LNCAP (cell line): ENCODE data around the gene CCND1.

Experiments
- TF ChIP-seq, protein P1 (sequence below): fragments of 450-650 bp; IDR thresholded peaks from 2 replicates; pipeline ENCODE4 v1.5.1; 2017; ENCODE audit warnings: mild to moderate bottlenecking

Gene CCND1

DNA sequence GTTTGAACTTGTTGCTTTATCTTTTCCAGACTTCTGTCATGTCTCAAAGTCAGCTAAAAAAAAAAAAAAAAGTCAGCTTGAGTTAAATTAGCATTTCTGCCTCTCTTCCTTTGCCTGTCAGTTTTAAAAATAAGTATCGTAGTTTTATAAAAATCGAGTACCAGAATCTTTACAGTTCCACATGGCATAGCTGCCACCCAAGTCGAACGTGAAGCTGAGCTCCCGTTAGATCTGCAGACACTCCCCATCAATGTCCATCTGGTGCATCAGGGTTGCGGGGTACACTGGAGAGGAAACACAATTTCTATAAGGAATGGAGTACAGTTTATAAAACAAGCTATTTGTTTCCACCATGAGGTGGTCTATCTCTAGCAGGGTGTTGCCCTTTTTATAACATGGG lies 41.0 kb upstream of the CCND1 start:
- TF ChIP-seq, protein P1, sequence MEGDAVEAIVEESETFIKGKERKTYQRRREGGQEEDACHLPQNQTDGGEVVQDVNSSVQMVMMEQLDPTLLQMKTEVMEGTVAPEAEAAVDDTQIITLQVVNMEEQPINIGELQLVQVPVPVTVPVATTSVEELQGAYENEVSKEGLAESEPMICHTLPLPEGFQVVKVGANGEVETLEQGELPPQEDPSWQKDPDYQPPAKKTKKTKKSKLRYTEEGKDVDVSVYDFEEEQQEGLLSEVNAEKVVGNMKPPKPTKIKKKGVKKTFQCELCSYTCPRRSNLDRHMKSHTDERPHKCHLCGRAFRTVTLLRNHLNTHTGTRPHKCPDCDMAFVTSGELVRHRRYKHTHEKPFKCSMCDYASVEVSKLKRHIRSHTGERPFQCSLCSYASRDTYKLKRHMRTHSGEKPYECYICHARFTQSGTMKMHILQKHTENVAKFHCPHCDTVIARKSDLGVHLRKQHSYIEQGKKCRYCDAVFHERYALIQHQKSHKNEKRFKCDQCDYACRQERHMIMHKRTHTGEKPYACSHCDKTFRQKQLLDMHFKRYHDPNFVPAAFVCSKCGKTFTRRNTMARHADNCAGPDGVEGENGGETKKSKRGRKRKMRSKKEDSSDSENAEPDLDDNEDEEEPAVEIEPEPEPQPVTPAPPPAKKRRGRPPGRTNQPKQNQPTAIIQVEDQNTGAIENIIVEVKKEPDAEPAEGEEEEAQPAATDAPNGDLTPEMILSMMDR, result no peak

DNA sequence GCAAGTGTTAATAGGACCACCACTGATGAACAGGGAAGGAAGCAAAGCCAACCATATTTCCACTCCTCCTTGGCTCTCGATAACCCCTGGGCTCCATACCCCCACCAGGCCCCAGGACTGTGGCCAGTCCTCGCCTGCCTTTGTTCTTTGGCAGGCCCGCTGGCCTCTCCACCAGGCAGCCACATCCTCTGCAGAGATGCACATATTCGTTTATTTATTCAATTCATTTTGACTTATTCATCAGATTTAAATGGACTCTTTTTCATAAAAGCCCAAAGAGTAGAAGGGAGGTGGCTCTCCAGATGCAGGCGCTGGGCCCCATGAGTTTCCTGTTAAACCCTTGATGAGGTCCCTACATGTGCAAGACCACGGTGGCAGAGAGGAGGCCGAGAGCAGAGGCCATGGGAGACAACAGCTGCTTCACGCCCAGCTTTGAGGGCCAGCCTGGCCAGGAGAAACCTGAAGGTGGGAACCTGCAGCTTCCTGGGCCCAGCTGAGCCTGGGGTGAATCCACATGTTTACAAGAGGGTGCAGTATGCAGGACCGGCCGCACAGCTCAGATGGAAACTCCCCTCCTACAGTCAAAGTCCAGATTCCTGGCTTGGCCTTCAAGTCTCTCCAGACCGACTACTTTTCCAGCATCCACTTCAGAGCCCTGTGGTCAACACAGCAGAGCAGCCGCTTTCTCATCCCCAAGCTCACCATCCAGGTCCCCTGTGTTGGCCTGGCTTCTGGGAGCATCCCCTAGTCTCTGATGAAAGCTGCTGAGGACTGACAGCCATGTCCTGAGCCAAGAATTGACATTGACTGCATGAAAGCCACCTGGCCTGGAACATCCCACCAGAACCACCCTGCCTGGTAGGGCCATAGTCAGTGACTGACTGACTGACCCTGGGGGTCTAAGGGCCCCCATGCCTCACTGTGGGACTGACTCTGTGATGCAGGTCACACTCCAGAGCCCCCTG lies 39.7 kb upstream of the CCND1 start:
- TF ChIP-seq, protein P1, result no peak

DNA sequence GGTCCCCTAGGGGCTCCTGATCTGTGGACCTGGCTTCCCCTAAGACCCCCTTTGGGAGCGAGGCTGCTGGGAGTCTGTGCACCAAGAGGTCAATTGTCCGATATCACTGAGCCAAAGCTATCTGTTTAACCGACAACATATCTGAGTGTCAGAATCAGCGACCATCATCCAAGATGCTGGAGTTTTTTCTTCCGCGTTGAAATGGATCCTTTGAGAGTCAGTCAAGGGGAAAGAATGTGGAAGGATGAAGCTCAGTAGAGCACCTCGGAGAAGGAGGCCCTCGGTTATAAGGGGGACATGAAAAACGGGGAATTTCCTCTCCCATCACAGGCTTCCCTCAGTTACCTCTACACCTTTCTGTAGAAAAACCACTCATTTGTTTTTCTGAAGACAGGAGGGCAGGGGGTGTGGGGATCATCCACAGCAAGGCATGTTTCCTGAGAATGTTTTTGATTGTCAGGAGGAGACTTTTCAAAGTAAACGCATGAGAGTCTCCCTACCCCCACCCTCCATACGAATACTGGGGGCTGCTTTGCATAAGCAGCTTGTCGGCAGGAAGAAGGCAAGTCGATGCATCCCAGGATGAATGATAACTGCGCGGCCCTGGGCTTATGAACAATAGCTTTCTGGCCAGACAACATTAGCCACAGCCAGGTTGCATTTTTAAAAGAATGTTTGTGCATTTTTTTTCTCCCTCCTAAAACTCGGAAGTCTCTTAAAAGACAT lies 37.7 kb upstream of the CCND1 start:
- TF ChIP-seq, protein P1, result no peak

DNA sequence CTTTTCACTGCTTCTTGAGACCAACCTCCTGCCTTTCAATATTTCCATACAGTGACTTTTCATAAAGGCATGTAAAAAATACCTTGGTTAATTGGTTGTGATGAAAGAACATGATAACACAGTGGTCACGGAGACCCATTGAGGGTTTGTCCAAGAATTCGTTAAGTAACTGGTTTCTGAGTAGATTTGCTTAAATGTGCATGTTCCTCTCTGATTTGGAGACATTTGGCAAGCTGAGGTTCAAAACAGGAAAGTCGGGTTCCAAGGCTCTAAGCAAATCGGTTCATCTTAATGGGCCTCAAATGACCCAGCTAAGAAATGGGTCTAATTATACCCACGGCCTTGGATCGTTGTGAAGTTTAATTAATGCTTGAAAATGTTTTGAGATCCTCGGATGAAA lies 36.9 kb upstream of the CCND1 start:
- TF ChIP-seq, protein P1, result no peak

DNA sequence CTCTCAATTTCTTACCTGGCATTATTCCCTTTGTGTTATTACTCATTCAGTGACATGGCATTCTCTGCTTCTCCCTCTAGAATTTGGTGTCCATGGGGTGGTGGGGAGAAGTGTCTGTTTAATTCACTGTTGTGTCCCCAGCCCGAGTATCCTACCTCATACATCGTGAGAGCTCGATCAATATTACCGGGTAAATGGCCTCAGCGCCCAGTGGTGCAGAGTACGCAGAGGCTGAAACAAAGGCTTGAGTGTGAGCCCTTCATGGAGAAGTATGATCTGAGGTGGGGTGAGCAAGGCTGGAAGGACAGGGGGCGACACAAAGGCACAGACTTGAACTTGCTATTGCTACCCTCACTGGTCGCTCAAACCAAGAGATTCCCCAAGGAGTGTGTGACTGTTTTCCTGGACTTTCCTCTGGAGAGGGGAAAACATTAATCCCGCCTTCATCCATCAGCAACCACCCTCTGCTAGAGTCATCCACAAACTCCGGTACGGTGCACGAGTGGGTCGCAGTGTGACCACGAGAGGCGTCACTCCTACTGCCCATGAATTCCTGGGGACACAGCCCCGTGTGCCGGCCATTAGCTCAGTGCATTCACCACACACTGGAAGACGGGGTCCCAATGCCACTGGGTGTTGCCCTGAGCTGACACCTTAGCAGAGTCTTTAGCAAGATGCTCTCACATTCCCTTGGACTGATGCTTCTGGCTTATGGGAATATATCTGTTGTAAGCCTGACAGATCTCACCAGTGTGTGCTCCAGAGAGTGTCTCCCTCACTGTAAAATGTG lies 35.0 kb upstream of the CCND1 start:
- TF ChIP-seq, protein P1, result no peak

DNA sequence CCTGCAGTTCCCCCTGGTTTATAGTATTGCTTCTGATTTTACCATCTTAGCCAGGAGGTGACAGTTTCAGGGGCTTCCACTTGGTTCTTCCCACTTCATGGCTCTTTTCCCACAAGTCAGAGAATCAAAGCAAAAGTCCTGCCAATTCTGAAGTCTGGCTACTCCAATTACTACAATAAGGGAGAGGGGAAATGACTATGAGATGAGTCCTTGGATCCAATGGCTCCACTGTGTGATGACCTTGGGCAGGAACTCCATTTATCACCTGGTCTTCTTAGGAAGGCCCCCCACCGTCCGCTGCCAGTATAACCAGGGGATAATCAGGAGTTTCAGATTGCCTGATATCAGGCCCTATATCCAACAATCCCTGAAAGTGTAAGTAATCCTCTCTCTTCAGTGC lies 31.6 kb upstream of the CCND1 start:
- TF ChIP-seq, protein P1, result no peak
